Panc1 (cell line): Measurements from ENCODE around the gene MEOX2. TPM values are rescaled to one million over a fixed set of nuclear protein-coding genes. Genes with fewer than 3 reads are reported as not detected.

Source experiments
- ATAC-seq: fragments of 200-7000 bp; cut with Tn5 transposase; 2 replicates; pipeline ENCODE4 v1.9.1; 2020; ENCODE audit warnings: mild to moderate bottlenecking, moderate library complexity
- BruUV-seq: library from RNA; stranded (reverse); fragments of 400-500 nt; replicated peaks from 2 replicates; lab custom pipeline; 2021; lab: Mats Ljungman, UMichigan
- CTCF ChIA-PET: fragments of 300-600 bp; sonication (Branson Sonifier 250); formaldehyde crosslinking; loops from one replicate; lab custom pipeline; 2022; ENCODE audit warnings: antibody characterized with exemption; lab: Charles Lee
- POLR2A ChIA-PET: fragments of 300-600 bp; sonication (Branson Sonifier 250); formaldehyde crosslinking; loops from one replicate; lab custom pipeline; 2022; ENCODE audit warnings: antibody characterized with exemption; lab: Charles Lee
- DNase-seq: peaks from one replicate; pipeline ENCODE4 v3.0.0-alpha.2; 2010; ENCODE audit warnings: low read depth, low spot score
- H3K27ac ChIP-seq: 2 replicates; pipeline ENCODE4 v1.5.1; 2011; ENCODE audit warnings: mild to moderate bottlenecking, low read length, inconsistent platforms
- H3K27me3 ChIP-seq: fragments of 200-500 bp; sonication (Bioruptor generic); 2 replicates; pipeline ENCODE4 v1.6.0; 2014; ENCODE audit warnings: low read length, inconsistent platforms; ENCODE audit not compliant: control insufficient read depth, insufficient read depth
- H3K36me3 ChIP-seq: fragments of 200-500 bp; sonication (Bioruptor generic); 2 replicates; pipeline ENCODE4 v1.5.1; 2014; ENCODE audit warnings: inconsistent platforms, mild to moderate bottlenecking, low read length, moderate library complexity; ENCODE audit not compliant: control insufficient read depth, insufficient read depth
- H3K4me1 ChIP-seq: 2 replicates; pipeline ENCODE4 v1.5.1; 2011; ENCODE audit warnings: inconsistent platforms, mild to moderate bottlenecking, low read length, moderate library complexity; ENCODE audit not compliant: control insufficient read depth, insufficient read depth
- H3K4me3 ChIP-seq, 2 experiments: 2 replicates each; pipeline ENCODE4 v1.5.1; 2011 to 2012; ENCODE audit warnings: low read depth in 2 of 2, low read length in 2 of 2, mild to moderate bottlenecking in 2 of 2, inconsistent platforms in 1 of 2, moderate library complexity in 1 of 2
- H3K9me3 ChIP-seq: fragments of 200-500 bp; sonication (Bioruptor generic); 2 replicates; pipeline ENCODE4 v1.5.1; 2014; ENCODE audit warnings: low read depth, mild to moderate bottlenecking, inconsistent platforms, low read length, moderate library complexity; ENCODE audit not compliant: control insufficient read depth, insufficient read depth
- CTCF ChIP-seq: fragments of 450-650 bp; IDR thresholded peaks from 2 replicates; pipeline ENCODE4 v1.5.1; 2017; ENCODE audit warnings: mild to moderate bottlenecking
- POLR2AphosphoS5 ChIP-seq: IDR thresholded peaks from 2 replicates; pipeline ENCODE4 v1.6.1; 2012; ENCODE audit warnings: mild to moderate bottlenecking, low read depth, low read length, moderate library complexity
- SIN3A ChIP-seq: IDR thresholded peaks from 2 replicates; pipeline ENCODE4 v1.6.1; 2012; ENCODE audit warnings: low read depth, mild to moderate bottlenecking, low read length, moderate library complexity, borderline replicate concordance; ENCODE audit not compliant: insufficient read depth
- TCF7L2 ChIP-seq: IDR thresholded peaks from 2 replicates; pipeline ENCODE4 v1.6.1; 2011; ENCODE audit warnings: mild to moderate bottlenecking, low read depth, low read length, inconsistent platforms
- in situ Hi-C: cut with HindIII; loops from 2 replicates; pipeline ENCODE4 v1.10.0; 2016; ENCODE audit warnings: low sequenced_read_pairs, low pct_unique_long_range_greater_than_20kb
- intact Hi-C: fragments of 100-400 bp; cut with micrococcal nuclease; formaldehyde crosslinking; loops from one replicate; pipeline ENCODE4 v1.10.0; 2022; ENCODE audit not compliant: unreplicated experiment
- total RNA-seq: library from RNA; stranded (reverse); gene quantifications from one replicate; pipeline ENCODE4 v1.2.1, GENCODE V29; 2021; ENCODE audit not compliant: unreplicated experiment
- TF ChIP-seq, protein P1 (sequence below), 2 experiments: IDR thresholded peaks; 2 replicates each; pipeline ENCODE4 v1.6.1; 2011 to 2012; ENCODE audit warnings: low read depth in 2 of 2, control low read depth in 1 of 2, low read length in 1 of 2, mild to moderate bottlenecking in 1 of 2, moderate library complexity in 1 of 2; ENCODE audit not compliant: insufficient read depth in 1 of 2

Gene MEOX2
- total RNA-seq, 1 experiment from 2014 or later: not detected

GRCh38 chr7:15651693-15652092 lies 34.8 kb downstream of the MEOX2 start:
- CTCF ChIA-PET: no interaction called here
- Histone ChIP-seq H3K27ac (no peak overlapping the region), H3K4me1 (no peaks in the 10 kb centered on the region), H3K4me3 (no peak overlapping the region), H3K27me3 (no peaks in the 10 kb centered on the region), H3K36me3 (no peaks in the 10 kb centered on the region), H3K9me3 (peaks cover 14% of the 10 kb centered on the region; the same call in 1 of the 2 replicates)
- in situ Hi-C loops (no loop called here), intact Hi-C loops (no loop called here)
- POLR2A ChIA-PET: no interaction called here
- ATAC-seq (no peak), DNase-seq (no peak)
- no peak for TF ChIP-seq SIN3A
- no peak for TF ChIP-seq TCF7L2
- no TSS peak for BruUV-seq

DNA sequence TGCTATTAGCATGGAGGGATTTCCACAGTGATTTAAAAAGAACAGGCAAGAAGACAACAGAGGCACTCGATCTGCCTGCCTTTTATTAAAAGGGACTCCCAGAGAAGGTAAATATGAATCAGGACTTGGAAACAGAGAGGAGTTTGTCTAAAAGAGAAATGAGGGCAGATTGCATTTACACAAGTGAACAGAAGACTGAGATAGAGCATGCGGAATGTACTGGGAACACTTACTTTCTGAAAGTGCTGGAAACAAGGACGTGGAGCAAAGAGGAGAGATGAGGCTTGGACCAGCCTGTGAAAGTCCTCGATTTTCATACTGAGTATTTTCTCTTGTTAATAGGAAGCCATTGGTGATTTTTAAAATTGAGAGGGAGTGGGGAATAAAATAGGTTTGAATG lies 35.7 kb downstream of the MEOX2 start:
- TF ChIP-seq SIN3A: no peak
- no peak for TF ChIP-seq POLR2AphosphoS5
- TF ChIP-seq TCF7L2: no peak
- no peak for TF ChIP-seq CTCF
- TF ChIP-seq, protein P1, sequence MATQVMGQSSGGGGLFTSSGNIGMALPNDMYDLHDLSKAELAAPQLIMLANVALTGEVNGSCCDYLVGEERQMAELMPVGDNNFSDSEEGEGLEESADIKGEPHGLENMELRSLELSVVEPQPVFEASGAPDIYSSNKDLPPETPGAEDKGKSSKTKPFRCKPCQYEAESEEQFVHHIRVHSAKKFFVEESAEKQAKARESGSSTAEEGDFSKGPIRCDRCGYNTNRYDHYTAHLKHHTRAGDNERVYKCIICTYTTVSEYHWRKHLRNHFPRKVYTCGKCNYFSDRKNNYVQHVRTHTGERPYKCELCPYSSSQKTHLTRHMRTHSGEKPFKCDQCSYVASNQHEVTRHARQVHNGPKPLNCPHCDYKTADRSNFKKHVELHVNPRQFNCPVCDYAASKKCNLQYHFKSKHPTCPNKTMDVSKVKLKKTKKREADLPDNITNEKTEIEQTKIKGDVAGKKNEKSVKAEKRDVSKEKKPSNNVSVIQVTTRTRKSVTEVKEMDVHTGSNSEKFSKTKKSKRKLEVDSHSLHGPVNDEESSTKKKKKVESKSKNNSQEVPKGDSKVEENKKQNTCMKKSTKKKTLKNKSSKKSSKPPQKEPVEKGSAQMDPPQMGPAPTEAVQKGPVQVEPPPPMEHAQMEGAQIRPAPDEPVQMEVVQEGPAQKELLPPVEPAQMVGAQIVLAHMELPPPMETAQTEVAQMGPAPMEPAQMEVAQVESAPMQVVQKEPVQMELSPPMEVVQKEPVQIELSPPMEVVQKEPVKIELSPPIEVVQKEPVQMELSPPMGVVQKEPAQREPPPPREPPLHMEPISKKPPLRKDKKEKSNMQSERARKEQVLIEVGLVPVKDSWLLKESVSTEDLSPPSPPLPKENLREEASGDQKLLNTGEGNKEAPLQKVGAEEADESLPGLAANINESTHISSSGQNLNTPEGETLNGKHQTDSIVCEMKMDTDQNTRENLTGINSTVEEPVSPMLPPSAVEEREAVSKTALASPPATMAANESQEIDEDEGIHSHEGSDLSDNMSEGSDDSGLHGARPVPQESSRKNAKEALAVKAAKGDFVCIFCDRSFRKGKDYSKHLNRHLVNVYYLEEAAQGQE (IDR thresholded peaks at IDR 0.05; ENCODE audit: insufficient read depth in 1 of 2, low read depth in 2 of 2, low read length in 1 of 2): no peak
- Histone ChIP-seq H3K27me3 (no peaks in the 10 kb centered on the region), H3K4me1 (no peaks in the 10 kb centered on the region), H3K4me3 (no peak overlapping the region), H3K27ac (no peak overlapping the region), H3K36me3 (no peaks in the 10 kb centered on the region; the same call in 1 of the 2 replicates), H3K9me3 (0 out of 2 replicates have a peak, but pooled peaks cover 5% of the 10 kb centered on the region)
- no peak for DNase-seq
- ATAC-seq: no peak
- in situ Hi-C loops: no loop called here
- ChIA-PET POLR2A (no interaction called here), CTCF (no interaction called here)
- BruUV-seq: no TSS peak
- intact Hi-C loops: no loop called here

- DNase-seq (no peak), ATAC-seq (no peak)
- H3K4me1 ChIP-seq: no peaks in the 10 kb centered on the region
- ChIA-PET POLR2A (no interaction called here), CTCF (no interaction called here)
- H3K4me3 ChIP-seq: no peak overlapping the region
- TF ChIP-seq CTCF (no peak), POLR2AphosphoS5 (no peak), TCF7L2 (no peak)
- TF ChIP-seq, protein P1 (IDR thresholded peaks at IDR 0.05; ENCODE audit: insufficient read depth in 1 of 2, low read depth in 2 of 2, low read length in 1 of 2): no peak
- H3K36me3 ChIP-seq: no peaks in the 10 kb centered on the region; the same call in 1 of the 2 replicates
- H3K27me3 ChIP-seq: no peaks in the 10 kb centered on the region
- 0 out of 2 replicates have a peak, but pooled peaks cover 2% of the 10 kb centered on the region for H3K9me3 ChIP-seq
- BruUV-seq: no TSS peak
- intact Hi-C loops (no loop called here), in situ Hi-C loops (no loop called here)
- no peak overlapping the region for H3K27ac ChIP-seq
Measured at GRCh38 chr7:15648461-15648961, 38.0 kb downstream of the MEOX2 start.
